Adrenal gland (tissue), 5 donors: ENCODE data around the gene DGKQ.

Source experiments
- CTCF ChIP-seq, 6 experiments: fragments of 450-650 bp in 4 of 6; fragments of 200-600 bp in 2 of 6; sonication (generic) in 1 of 6; IDR thresholded peaks; 1 replicate in 5 of 6; 2 replicates in 1 of 6; pipeline versions ENCODE4 v1.5.1 to v1.8.0; 2016 to 2021; ENCODE audit warnings: antibody characterized with exemption in 6 of 6, mild to moderate bottlenecking in 2 of 6, moderate library complexity in 1 of 6
- POLR2A ChIP-seq, 2 donors: fragments of 450-650 bp; IDR thresholded peaks; one replicate each; pipeline ENCODE4 v1.6.1; 2017; ENCODE audit warnings: antibody characterized with exemption in 2 of 2, mild to moderate bottlenecking in 2 of 2, moderate library complexity in 1 of 2
- donor health status: DM: no; HTN: no; CAD: no.

GRCh38 chr4:1017211-1017610 is 43.8 kb upstream of the DGKQ start:
- TF ChIP-seq POLR2A (IDR thresholded peaks at IDR 0.05) (no peak), CTCF (IDR thresholded peaks at IDR 0.05) (no peak)
